COLO829 (cell line): ENCODE measurements around the gene NET1.

ENCODE experiments used
- DNase-seq: peaks from one replicate; pipeline ENCODE4 v3.0.0; 2012; ENCODE audit warnings: low spot score

The NET1 gene

GRCh38 chr10:5500162-5500670 lies 87.9 kb downstream of the NET1 start:
- DNase-seq: no peak

DNA sequence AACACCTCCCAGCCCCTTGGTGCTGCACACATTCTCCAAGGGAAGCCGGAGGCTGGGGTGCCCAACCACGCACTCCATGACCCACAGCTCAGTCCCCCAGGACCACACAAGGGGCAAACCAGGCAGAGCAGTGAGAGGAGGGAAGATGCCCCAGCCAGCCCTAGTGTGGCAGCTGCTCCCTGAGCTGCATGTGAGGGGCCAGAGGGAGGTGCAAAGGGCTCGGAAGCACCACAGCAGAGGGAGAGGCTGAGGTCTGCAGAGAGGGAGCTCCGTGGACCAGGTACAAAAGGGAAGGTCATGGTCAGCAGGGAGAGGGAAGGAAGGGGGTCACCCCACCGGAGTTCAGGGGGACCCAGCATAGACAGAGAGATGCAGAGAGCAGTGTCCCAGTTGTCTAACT lies 88.6 kb downstream of the NET1 start:
- no peak for DNase-seq

GRCh38 chr10:5502061-5502521 lies 89.7 kb downstream of the NET1 start:
- no peak for DNase-seq

GRCh38 chr10:5502571-5503476 lies 90.5 kb downstream of the NET1 start:
- no peak for DNase-seq

GRCh38 chr10:5503477-5503835 lies 91.1 kb downstream of the NET1 start:
- DNase-seq: no peak

DNA sequence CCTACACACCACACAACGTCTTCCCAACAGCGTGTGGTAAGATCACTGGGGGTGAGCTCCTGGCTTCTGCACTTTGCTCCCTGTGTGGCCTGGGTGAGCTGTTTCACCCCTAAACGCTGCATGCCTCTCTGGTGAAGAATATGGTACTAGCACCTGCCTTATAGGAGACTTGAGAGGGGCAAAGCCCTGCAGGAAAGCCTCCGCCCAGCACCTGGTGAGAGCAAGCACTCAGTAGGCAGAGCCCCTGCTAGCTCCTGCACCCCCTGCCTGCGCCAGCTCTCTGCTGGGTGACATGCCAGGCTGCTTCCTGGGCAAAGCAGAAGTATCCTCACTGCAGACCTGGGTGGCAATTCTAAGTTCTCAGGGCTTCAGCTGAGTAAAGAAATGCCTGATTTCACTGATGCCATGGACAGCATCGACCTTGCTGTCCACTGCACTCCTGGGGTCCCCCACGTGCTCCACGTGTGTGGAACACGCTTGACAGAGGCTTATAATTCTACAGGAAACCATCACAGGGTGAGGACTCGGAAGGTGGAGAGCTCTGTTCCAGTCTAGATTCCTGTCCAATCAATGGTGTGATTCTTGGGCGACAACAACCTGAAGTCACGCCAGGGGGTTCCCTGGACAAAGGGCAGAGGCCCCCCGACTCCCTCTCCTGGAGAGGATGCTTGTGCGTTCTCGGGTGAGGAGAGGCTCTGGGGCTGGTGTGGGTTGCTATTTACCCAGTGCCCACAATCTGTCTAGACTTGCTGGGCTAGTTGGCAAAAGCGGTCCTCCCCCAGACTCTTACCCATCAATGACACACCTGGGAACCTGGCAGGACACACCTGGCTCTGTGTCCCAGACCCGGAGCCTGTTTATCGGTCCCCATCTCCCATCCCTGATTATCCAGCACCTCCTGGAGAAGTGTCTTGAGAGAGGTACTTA lies 92.1 kb downstream of the NET1 start:
- no peak for DNase-seq

GRCh38 chr10:5506246-5506645 lies 93.9 kb downstream of the NET1 start:
- DNase-seq: no peak

DNA sequence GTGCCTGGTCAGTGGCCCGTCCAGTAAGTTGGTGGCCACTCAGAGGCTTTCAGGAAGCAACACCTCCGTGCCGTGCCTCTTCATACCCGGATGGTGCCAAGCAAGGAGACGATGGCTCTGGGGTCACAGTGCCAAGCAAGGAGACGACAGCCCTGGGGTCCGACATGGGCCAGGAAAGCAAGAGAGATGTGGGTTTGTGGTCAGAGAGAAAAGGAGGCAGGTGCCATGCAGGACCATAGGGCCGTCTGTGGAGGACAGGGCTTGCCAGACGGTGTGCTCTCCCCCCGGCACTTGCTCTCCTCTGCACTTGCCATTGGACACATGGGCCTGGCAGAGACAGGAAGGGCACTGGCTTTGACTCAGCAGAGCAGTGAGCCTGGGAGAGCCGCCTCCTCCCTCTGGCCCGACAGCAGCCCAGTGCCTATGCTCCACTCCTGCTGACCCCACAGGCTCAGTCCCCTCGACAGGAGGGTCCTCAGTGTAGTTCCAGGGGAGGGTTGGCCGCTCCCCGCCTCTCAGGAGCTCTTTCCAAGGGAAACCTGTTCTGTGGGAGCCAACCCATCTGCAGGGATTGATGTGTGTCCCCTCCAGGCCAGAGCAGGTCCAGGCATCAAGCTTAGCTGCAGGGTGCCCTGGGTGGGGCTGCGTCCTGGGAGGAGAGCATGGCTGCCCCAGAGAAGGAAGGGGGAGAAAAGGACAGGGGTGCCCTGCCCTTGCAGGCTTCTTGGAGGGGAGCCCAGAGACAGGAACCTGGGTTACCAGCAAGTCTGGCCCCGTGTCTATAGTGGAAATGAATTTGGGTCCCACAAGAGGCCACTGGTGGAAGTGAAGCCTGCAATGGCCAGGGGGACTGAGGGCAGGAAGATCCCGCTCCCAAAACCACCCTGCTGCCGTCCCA lies 94.6 kb downstream of the NET1 start:
- DNase-seq: no peak

DNA sequence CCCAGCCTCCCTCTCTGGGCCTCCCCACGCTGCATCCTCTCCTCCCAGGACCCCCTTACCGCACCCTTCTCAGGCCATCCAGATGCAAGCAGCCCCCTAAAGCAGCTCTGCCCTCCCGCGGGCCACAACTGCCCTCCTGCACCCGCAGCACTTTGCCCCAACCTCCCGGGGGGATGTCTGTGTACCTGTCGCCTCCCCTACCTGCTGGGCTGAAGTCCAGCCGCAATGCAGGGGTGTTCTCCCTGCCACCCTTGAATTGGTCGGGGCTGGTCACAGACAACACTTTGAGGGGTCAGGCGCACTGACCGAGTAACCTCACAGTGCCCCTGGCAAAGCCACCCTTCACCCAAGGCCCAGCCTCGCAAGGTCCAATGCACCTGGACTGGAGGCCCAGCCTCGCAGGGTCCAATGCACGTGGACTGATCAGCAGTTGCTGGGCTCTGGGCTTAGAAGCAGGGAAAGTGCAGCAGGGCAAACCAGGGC lies 95.3 kb downstream of the NET1 start:
- DNase-seq: no peak

- DNase-seq: no peak
These were observed 95.8 kb downstream of the NET1 start for GRCh38 chr10:5508161-5508604.
